GM12878 (cell line): Measurements from ENCODE around the gene SPESP1. TPM values are rescaled to one million over a fixed set of nuclear protein-coding genes. Genes with fewer than 3 reads are reported as not detected.

Source experiments
- ATAC-seq: fragments of 200-7000 bp; cut with Tn5 transposase; 3 replicates; pipeline ENCODE4 v1.9.1; 2020; ENCODE audit warnings: mild to moderate bottlenecking, moderate library complexity
- BruUV-seq: library from RNA; stranded (reverse); fragments of 400-500 nt; replicated peaks from 2 replicates; lab custom pipeline; 2021; lab: Mats Ljungman, UMichigan
- CTCF ChIA-PET: fragments of 300-600 bp; sonication (Branson Sonifier 250); formaldehyde crosslinking; extraction: SDS; loops from one replicate; lab custom pipeline; 2021; ENCODE audit warnings: inconsistent platforms; lab: Yijun Ruan, JAX
- POLR2A ChIA-PET: fragments of 350-600 bp; formaldehyde crosslinking; extraction: SDS; loops from one replicate; lab custom pipeline; 2021; ENCODE audit warnings: inconsistent platforms; lab: Charles Lee
- RAD21 ChIA-PET: fragments of 300-600 bp; sonication (Branson Sonifier 250); formaldehyde crosslinking; loops from one replicate; lab custom pipeline; 2023; ENCODE audit warnings: antibody characterized with exemption; ENCODE audit not compliant: unreplicated experiment; lab: Charles Lee
- SMC1A ChIA-PET: fragments of 300-600 bp; sonication (Branson Sonifier 250); formaldehyde crosslinking; loops from one replicate; lab custom pipeline; 2023; ENCODE audit not compliant: unreplicated experiment, uncharacterized antibody; lab: Charles Lee
- DNase-seq: peaks from one replicate; pipeline ENCODE4 v3.0.0-alpha.2; 2011; ENCODE audit warnings: low read depth, low spot score
- FAIRE-seq: peaks from 3 replicates; lab custom pipeline; 2011; peaks lifted over from hg19 to GRCh38; lab: Jason Lieb, UNC
- H2AFZ ChIP-seq: 2 replicates; pipeline ENCODE4 v1.6.0; 2011; ENCODE audit warnings: low read depth, low read length, control low read depth; ENCODE audit not compliant: control insufficient read depth
- H3K27ac ChIP-seq: 2 replicates; pipeline ENCODE4 v1.5.1; 2011; ENCODE audit warnings: control low read depth; ENCODE audit not compliant: control insufficient read depth, insufficient read depth
- H3K27me3 ChIP-seq, 2 experiments: replicated peaks in 1 of 2; 2 replicates each; pipeline versions ENCODE4 v1.6.0 to v1.6.1; 2011; ENCODE audit warnings: low read length in 1 of 2; ENCODE audit not compliant: control insufficient read depth in 2 of 2, insufficient read depth in 2 of 2
- H3K36me3 ChIP-seq, 2 experiments: 2 replicates each; pipeline ENCODE4 v1.5.1; 2011; ENCODE audit warnings: low read length in 1 of 2; ENCODE audit not compliant: control insufficient read depth in 2 of 2, insufficient read depth in 2 of 2
- H3K4me1 ChIP-seq: 2 replicates; pipeline ENCODE4 v1.6.1; 2011; ENCODE audit warnings: mild to moderate bottlenecking, low read length, moderate library complexity, mixed read lengths; ENCODE audit not compliant: control insufficient read depth, insufficient read depth
- H3K4me2 ChIP-seq: 2 replicates; pipeline ENCODE4 v1.6.0; 2011; ENCODE audit warnings: control low read depth; ENCODE audit not compliant: control insufficient read depth, insufficient read depth
- H3K4me3 ChIP-seq: fragments of 200-600 bp; sonication (generic); 2 replicates; pipeline ENCODE4 v1.5.1; 2016
- H3K79me2 ChIP-seq: 2 replicates; pipeline ENCODE4 v1.6.0; 2011; ENCODE audit warnings: low read length; ENCODE audit not compliant: control insufficient read depth, insufficient read depth
- H3K9ac ChIP-seq: 2 replicates; pipeline ENCODE4 v1.8.0; 2011; ENCODE audit warnings: low read length, control low read depth, mixed read lengths; ENCODE audit not compliant: control insufficient read depth, insufficient read depth
- H3K9me3 ChIP-seq: replicated peaks from 3 replicates; pipeline ENCODE4 v1.5.1; 2011; ENCODE audit warnings: mild to moderate bottlenecking, low read length; ENCODE audit not compliant: control insufficient read depth, insufficient read depth
- H4K20me1 ChIP-seq: 2 replicates; pipeline ENCODE4 v1.6.0; 2011; ENCODE audit not compliant: control insufficient read depth, insufficient read depth
- EGR1 ChIP-seq, 2 experiments: IDR thresholded peaks; 1 replicate in 1 of 2; 2 replicates in 1 of 2; pipeline ENCODE4 v1.6.1; 2011 to 2012; ENCODE audit warnings: low read depth in 2 of 2, low read length in 2 of 2, borderline replicate concordance in 1 of 2, mild to moderate bottlenecking in 1 of 2, moderate library complexity in 1 of 2
- ETV6 ChIP-seq, 2 experiments: fragments of 450-650 bp in 1 of 2; IDR thresholded peaks in 1 of 2; conservative IDR thresholded peaks in 1 of 2; 2 replicates each; pipeline ENCODE4 v1.6.1; 2014; ENCODE audit warnings: antibody characterized with exemption in 1 of 2, borderline replicate concordance in 1 of 2, low read depth in 1 of 2, mild to moderate bottlenecking in 1 of 2, moderate library complexity in 1 of 2
- FOS ChIP-seq: IDR thresholded peaks from 3 replicates; pipeline ENCODE4 v1.6.1; 2011; ENCODE audit warnings: borderline replicate concordance; ENCODE audit not compliant: insufficient read length; ENCODE audit errors: extremely low read depth
- GABPA ChIP-seq: IDR thresholded peaks from 2 replicates; pipeline ENCODE4 v1.6.1; 2014; ENCODE audit warnings: antibody characterized with exemption, low read depth, mild to moderate bottlenecking, inconsistent platforms
- IKZF1 ChIP-seq: fragments of 450-650 bp; conservative IDR thresholded peaks from 2 replicates; pipeline ENCODE4 v1.6.1; 2017; ENCODE audit warnings: antibody characterized with exemption, mild to moderate bottlenecking
- JUND ChIP-seq: IDR thresholded peaks from 2 replicates; pipeline ENCODE4 v1.6.1; 2012; ENCODE audit warnings: low read depth, mild to moderate bottlenecking, low read length, improper control_type of control experiment, moderate library complexity
- MEF2A ChIP-seq: IDR thresholded peaks from 2 replicates; pipeline ENCODE4 v1.6.1; 2011; ENCODE audit warnings: low read depth, mild to moderate bottlenecking, low read length, moderate library complexity; ENCODE audit not compliant: insufficient read depth
- POLR2A ChIP-seq: IDR thresholded peaks from 2 replicates; pipeline ENCODE4 v1.6.1; 2011; ENCODE audit warnings: low read depth, mild to moderate bottlenecking, low read length
- RBBP5 ChIP-seq: fragments of 200-600 bp; sonication (generic); conservative IDR thresholded peaks from 2 replicates; pipeline ENCODE4 v1.6.1; 2016
- RELA ChIP-seq: fragments of 450-650 bp; IDR thresholded peaks from 2 replicates; pipeline ENCODE4 v1.8.0; 2014; ENCODE audit warnings: borderline replicate concordance; ENCODE audit not compliant: partially characterized antibody
- SREBF1 ChIP-seq: IDR thresholded peaks from 2 replicates; pipeline ENCODE4 v1.6.1; 2012; ENCODE audit warnings: mild to moderate bottlenecking, low read length
- ZNF24 ChIP-seq: fragments of 450-650 bp; IDR thresholded peaks from 2 replicates; pipeline ENCODE4 v1.6.1; 2017; ENCODE audit warnings: antibody characterized with exemption, mild to moderate bottlenecking
- WGBS: methylation state at CpG from one replicate; pipeline ENCODE4 v1.1.6; 2016; ENCODE audit warnings: low lambda C conversion rate; ENCODE audit not compliant: insufficient replicate concordance, insufficient coverage; ENCODE audit errors: missing lambda C conversion rate; 5-methylcytosine and 5-hydroxymethylcytosine counted together
- in situ Hi-C: fragments of 300-500 bp; cut with MboI; formaldehyde crosslinking; loops from 9 replicates; pipeline ENCODE4 v1.14.3; 2018; ENCODE audit warnings: mixed read lengths
- intact Hi-C: fragments of 100-400 bp; cut with micrococcal nuclease; formaldehyde crosslinking; loops from one replicate; pipeline ENCODE4 v1.14.2; 2022; ENCODE audit not compliant: unreplicated experiment
- polyA plus RNA-seq, 11 experiments: library from polyadenylated mRNA; depleted of rRNA in 4 of 11; unstranded in 6 of 11; stranded (reverse) in 5 of 11; fragments of >200 nt; fragmentation: Nextera tagmentation in 4 of 11; fragmentation: Illumina TruSeq in 1 of 11; extraction: Ambion mirVana in 4 of 11; extraction: Trizol in 1 of 11; gene quantifications; 1 replicate in 1 of 11; 2 replicates in 10 of 11; pipeline versions ENCODE4 v1.2.1 to v1.2.3, GENCODE V29; 2011 to 2016; ENCODE audit warnings: inconsistent platforms in 2 of 11, missing spikeins in 2 of 11, low read depth in 1 of 11
- total RNA-seq, 4 experiments: library from RNA; depleted of rRNA in 3 of 4; stranded (reverse); fragments of >200 nt in 3 of 4; fragmentation: Illumina TruSeq in 1 of 4; extraction: Trizol in 1 of 4; gene quantifications; 2 replicates each; pipeline versions ENCODE4 v1.2.1 to v1.2.3, GENCODE V29; 2013 to 2021
- TF ChIP-seq, protein P1 (sequence below): IDR thresholded peaks from 2 replicates; pipeline ENCODE4 v1.6.1; 2011; ENCODE audit warnings: low read depth, low read length, improper control_type of control experiment, borderline replicate concordance
- TF ChIP-seq, protein P2 (sequence below): fragments of 450-650 bp; formaldehyde crosslinking; IDR thresholded peaks from 2 replicates; pipeline ENCODE4 v1.4.0; 2022; ENCODE audit warnings: mild to moderate bottlenecking, moderate library complexity

The SPESP1 gene
- total and polyA plus RNA-seq, 10 of the 15 experiments (the other 5 are each of a cell fraction or from before 2014, with no cell fraction given), result not detected

DNA sequence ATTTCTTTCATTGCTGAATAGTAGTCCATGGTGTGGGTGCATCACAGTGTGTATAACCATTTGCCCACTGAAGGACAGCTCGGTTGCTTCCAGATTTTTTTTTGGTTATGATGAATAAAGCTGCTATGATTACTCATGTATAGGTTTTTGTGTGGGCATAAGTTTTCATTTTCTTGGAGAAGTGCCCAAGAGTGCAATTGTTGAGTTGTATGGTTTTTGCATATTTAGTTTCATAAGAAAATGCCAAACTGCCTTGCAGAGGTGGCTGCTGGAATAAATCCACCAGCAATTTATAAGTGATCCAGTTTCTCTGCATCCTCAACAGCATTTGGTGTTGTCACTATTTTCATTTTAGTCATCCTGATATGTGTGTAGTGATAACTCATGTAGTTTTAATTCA is 8.4 kb upstream of the SPESP1 start:
- CTCF ChIA-PET, result interaction anchor here (1.5 kb wide), 1 partner anchor 372 kb away, joined by 4 read pairs; no protein-coding TSS in a partner anchor
- ATAC-seq, result no peak
- no TSS peak for BruUV-seq
- Histone ChIP-seq H3K4me3 (no peak overlapping the region), H4K20me1 (no peaks in the 10 kb centered on the region)
- 0% methylated on average over 1 of the region's 1 CpG for WGBS
- POLR2A ChIA-PET, result no interaction called here
- TF ChIP-seq JUND (no peak), IKZF1 (no peak), RELA (no peak), EGR1 (IDR thresholded peaks at IDR 0.05; ENCODE audit: borderline replicate concordance in 1 of 2, low read depth in 2 of 2, low read length in 2 of 2) (no peak), RBBP5 (no peak), SREBF1 (no peak), ETV6 (conservative IDR thresholded peaks at IDR 0.05 in 1 of 2, IDR thresholded peaks at IDR 0.05 in 1 of 2; ENCODE audit: borderline replicate concordance in 1 of 2, low read depth in 1 of 2) (no peak), ZNF24 (no peak), GABPA (no peak), POLR2A (no peak), FOS (no peak), MEF2A (no peak)
- TF ChIP-seq, protein P1, sequence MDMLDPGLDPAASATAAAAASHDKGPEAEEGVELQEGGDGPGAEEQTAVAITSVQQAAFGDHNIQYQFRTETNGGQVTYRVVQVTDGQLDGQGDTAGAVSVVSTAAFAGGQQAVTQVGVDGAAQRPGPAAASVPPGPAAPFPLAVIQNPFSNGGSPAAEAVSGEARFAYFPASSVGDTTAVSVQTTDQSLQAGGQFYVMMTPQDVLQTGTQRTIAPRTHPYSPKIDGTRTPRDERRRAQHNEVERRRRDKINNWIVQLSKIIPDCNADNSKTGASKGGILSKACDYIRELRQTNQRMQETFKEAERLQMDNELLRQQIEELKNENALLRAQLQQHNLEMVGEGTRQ, result no peak
- TF ChIP-seq, protein P2, sequence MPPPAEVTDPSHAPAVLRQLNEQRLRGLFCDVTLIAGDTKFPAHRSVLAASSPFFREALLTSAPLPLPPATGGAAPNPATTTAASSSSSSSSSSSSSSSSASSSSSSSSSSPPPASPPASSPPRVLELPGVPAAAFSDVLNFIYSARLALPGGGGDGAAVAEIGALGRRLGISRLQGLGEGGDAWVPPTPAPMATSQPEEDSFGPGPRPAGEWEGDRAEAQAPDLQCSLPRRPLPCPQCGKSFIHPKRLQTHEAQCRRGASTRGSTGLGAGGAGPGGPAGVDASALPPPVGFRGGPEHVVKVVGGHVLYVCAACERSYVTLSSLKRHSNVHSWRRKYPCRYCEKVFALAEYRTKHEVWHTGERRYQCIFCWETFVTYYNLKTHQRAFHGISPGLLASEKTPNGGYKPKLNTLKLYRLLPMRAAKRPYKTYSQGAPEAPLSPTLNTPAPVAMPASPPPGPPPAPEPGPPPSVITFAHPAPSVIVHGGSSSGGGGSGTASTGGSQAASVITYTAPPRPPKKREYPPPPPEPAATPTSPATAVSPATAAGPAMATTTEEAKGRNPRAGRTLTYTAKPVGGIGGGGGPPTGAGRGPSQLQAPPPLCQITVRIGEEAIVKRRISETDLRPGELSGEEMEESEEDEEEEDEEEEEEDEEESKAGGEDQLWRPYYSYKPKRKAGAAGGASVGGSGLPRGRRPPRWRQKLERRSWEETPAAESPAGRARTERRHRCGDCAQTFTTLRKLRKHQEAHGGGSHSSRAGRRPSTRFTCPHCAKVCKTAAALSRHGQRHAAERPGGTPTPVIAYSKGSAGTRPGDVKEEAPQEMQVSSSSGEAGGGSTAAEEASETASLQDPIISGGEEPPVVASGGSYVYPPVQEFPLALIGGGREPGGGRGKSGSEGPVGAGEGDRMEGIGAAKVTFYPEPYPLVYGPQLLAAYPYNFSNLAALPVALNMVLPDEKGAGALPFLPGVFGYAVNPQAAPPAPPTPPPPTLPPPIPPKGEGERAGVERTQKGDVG (CRISPR knock-in tag), result no peak
- TF ChIP-seq, all 136 proteins: peak for 0
- no peak overlapping the region for H3K27ac ChIP-seq
- DNase-seq (no peak), FAIRE-seq (no peak)
- no peak overlapping the region for H3K4me2 ChIP-seq
- no peaks in the 10 kb centered on the region for H3K36me3 ChIP-seq
- intact Hi-C loops, result no loop called here
- no peak overlapping the region for H3K9ac ChIP-seq
- H3K27me3 ChIP-seq, result peaks cover 0 to 3% of the 10 kb centered on the region in 2 experiments; a peak in 1 of 4 replicates
- no peaks in the 10 kb centered on the region for H3K4me1 ChIP-seq
- RAD21 ChIA-PET, result no interaction called here
- in situ Hi-C loops, result no loop called here
- H3K79me2 ChIP-seq, result no peaks in the 10 kb centered on the region
- no peak overlapping the region for H2AFZ ChIP-seq
- H3K9me3 ChIP-seq, result no peaks in the 10 kb centered on the region
- SMC1A ChIA-PET, result no interaction called here
